ENCODE measurements around the gene RASSF5.

GRCh38 chr1:206551986-206552326 is 44.6 kb downstream of the RASSF5 start:
- TF ChIP-seq CTCF (conservative IDR thresholded peaks at IDR 0.05): no peak
- TF ChIP-seq EZH2 (IDR thresholded peaks at IDR 0.05; ENCODE audit: low read depth): no peak

Data from PC-9 (cell line).